HG03135 (cell line): ENCODE measurements around the gene IMPA2.

ENCODE experiments used
- ATAC-seq: cut with Tn5 transposase; IDR thresholded peaks from one replicate; pipeline ENCODE4 v1.9.1; 2021; ENCODE audit warnings: mild to moderate bottlenecking, moderate library complexity; ENCODE audit not compliant: unreplicated experiment

Gene IMPA2

GRCh38 chr18:11987527-11987926 is 6.2 kb downstream of the IMPA2 start:
- ATAC-seq = no peak

GRCh38 chr18:11989174-11989573 is 7.9 kb downstream of the IMPA2 start:
- no peak for ATAC-seq

- no peak for ATAC-seq
Observed at GRCh38 chr18:11989966-11990380, 8.7 kb downstream of the IMPA2 start.

- no peak for ATAC-seq
Observed at GRCh38 chr18:11990539-11990938, 9.2 kb downstream of the IMPA2 start.

- no peak for ATAC-seq
Observed at GRCh38 chr18:11991021-11991795, 9.9 kb downstream of the IMPA2 start.

GRCh38 chr18:11992096-11992790 is 10.9 kb downstream of the IMPA2 start:
- ATAC-seq = no peak

- no peak for ATAC-seq
Observed at GRCh38 chr18:11993264-11993916, 12.1 kb downstream of the IMPA2 start.

- ATAC-seq = no peak
Observed at GRCh38 chr18:11994336-11994702, 13.0 kb downstream of the IMPA2 start.

- no peak for ATAC-seq
Observed at GRCh38 chr18:11994703-11995444, 13.6 kb downstream of the IMPA2 start.

- peak; percentile 83 for ATAC-seq
Observed at GRCh38 chr18:11995445-11996189, 14.3 kb downstream of the IMPA2 start.

- no peak for ATAC-seq
Observed at GRCh38 chr18:11996190-11996754, 15.0 kb downstream of the IMPA2 start.

GRCh38 chr18:11996907-11997306 is 15.6 kb downstream of the IMPA2 start:
- ATAC-seq = no peak

GRCh38 chr18:11997466-11997865 is 16.2 kb downstream of the IMPA2 start:
- ATAC-seq = no peak

- ATAC-seq = no peak
Observed at GRCh38 chr18:11998193-11998592, 16.9 kb downstream of the IMPA2 start.

- ATAC-seq = no peak
Observed at GRCh38 chr18:11999429-11999828, 18.1 kb downstream of the IMPA2 start.

- no peak for ATAC-seq
Observed at GRCh38 chr18:12000072-12000659, 18.9 kb downstream of the IMPA2 start.

- no peak for ATAC-seq
Observed at GRCh38 chr18:12001421-12001820, 20.1 kb downstream of the IMPA2 start.

GRCh38 chr18:12003894-12004293 is 22.6 kb downstream of the IMPA2 start:
- ATAC-seq = no peak

- no peak for ATAC-seq
Observed at GRCh38 chr18:12005538-12006487, 24.5 kb downstream of the IMPA2 start.
